ENCODE data around the gene ANK2.
"Not testable (repeated sequence)": the region's sequence is repeated elsewhere in the genome, so short reads cannot be mapped to it uniquely, and the experiment has no call there.

ANK2 gene

DNA sequence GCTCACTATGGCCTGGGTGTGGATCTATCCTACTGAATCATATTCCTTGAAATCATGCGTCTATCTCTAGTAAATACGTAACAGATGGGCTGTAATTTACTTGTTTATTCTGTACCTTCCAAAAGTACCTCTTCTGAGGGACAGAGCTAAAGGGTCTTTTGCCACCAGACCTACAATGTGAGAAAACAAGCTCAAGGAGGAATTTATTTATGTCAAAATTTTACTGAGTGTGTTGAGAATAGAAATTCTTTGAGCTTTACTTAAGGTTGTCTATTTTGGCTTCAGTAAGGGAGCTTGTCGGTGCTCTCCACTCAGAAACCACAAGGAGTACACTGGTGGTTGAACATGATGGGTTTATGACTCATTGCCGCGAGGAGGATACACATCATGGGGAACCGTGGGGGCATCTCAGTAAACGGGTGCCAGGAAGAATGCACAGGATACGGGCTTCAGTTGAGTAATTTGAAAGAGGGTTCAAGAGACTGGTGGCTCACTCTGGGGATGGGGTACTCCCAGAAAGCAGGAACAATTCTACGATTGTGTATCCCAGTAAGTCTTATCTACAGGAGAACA lies 3.0 kb downstream of the ANK2 start:
- no peak for DNase-seq

DNA sequence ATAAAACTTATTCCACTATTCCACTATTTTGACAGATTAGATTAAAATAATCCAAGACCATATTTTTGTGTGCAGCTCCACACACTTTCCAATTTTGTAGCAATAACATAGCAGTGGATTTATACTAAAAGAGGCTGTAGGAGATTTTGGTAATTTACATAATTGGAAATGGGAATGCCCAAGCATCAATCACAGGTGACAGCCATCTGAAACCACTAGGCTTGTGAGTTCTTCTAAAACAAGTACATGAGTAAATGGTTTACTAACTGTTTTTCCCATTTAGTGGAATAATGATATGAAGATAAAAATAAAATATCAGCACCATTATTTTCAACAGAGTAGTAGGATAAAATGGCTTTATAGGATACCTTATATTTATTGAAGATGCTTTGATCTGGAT lies 4.4 kb downstream of the ANK2 start:
- DNase-seq = no peak

DNA sequence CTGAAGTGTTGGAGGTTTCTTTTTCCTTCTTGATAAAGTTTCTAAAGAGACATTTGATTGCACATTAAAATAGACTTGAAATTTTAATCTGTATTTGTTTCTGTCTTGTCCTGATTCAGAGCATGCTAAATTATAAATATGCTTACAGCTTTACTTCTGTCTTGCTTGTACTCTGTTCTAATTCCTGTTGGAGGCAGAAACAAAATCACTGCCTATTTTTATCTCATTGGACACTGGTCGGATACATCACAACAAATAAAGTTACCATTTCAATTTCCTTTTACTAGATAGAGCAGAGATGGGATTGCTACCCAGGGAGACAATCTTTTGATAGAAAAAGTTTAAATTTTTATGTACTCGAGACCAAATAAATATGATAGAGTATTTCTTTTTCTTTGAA lies 6.9 kb downstream of the ANK2 start:
- no peak for DNase-seq

DNA sequence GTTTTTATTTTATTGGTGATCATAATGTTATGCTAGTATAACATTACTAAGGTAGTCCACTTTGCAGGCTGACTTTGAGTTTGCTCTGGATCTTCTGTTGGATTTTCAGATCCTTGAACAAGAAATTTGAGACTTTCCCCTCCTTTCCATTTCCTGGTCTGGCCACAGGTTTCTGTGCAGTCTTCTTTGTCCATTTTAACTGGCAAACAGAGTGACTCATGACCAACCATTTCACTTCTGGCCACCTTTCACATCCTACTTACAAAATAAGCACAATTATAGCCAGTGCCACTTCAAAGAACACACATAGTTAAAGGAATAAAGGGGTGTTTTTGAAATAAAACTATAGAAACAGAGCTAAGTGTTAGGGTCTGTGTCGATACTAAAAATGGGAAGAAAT lies 8.4 kb downstream of the ANK2 start:
- DNase-seq = no peak

DNA sequence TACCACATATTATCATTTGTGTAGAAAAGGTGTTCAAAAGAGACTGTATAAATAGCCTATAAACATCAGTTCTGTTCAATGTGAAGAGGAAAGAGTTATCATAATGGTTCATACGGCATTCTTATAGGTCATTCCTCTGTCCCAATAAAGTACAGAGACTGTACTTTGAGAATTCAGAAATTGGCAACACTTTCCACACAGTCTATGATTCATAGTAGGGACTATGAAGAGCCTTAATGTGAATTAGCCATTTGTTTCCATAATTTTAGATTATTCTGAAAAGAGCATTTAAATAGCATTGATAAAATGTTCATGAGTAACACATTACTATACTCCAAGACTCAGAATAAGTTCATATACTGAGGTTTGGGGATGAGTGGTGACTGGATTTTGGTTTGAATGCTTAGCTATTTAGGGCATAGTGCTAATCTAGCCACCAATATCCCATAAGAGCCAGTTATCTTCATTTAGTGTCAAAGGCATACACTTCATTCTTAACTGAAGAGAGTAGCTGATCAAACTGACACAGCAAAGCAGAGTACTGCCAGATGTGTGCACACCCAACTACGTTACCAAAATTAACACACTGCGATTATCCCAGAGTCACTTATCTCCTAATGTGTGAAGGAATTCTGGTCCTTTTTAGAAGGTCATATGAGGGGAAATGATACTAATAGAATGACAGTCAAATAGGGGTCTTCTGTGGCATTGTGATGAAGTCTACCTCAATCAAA lies 10.2 kb downstream of the ANK2 start:
- no peak for DNase-seq

DNA sequence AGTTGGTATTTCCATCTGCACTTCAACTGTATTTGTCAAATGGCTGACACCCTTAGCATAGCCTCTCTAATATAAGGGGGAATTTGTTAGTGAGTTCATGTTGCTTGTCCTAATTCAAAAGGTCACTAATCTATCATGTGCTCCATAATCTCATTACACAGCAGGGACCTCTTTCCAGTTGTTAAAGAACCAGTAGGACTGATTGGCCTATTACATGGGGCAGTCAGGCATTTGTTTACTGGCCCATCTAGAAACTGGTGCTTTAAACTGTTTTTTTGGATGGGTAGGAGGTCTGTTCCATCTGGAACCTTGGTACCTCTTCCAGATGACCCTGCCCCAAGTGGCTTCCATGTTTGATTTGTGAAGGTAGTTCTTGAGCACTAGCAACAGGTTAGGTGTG lies 11.4 kb downstream of the ANK2 start:
- DNase-seq = no peak

DNA sequence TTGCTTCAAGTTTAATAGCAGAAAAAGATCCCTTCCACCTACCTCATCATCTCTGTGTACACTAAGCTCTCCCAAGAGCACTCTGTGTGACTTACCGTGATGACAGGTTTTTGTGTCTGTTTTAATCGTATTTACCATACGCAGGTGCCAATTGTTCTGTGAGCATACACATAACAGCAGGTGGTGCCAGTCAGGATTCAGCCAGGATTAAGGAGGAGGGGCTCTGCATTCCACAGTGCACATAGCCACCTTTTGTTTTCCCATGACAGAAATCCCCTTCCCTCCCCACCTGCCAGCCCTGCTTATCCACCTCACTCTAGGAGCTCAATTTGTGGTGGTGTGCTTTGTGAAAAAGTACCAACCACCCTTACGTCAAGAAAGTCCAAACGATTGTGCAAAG lies 14.8 kb downstream of the ANK2 start:
- no peak for DNase-seq

DNA sequence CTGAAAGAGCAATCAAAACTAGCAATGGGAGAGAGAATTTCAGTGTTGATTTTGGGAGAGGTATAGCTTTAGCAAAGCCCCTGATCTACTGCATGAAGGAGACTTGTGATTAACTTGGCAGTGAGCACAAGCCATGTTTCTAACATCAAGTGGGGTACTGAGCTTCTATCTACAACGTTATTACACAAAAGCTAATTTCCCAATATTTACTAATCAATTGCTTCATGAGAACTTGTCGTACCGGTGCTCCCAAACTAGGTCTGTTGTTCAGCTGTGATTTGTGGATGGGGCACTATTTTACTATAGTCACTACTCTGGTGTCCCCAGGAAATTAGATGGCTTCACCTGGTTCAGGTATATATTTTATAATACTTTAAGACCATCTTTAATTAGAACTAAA lies 16.2 kb downstream of the ANK2 start:
- DNase-seq = no peak

DNA sequence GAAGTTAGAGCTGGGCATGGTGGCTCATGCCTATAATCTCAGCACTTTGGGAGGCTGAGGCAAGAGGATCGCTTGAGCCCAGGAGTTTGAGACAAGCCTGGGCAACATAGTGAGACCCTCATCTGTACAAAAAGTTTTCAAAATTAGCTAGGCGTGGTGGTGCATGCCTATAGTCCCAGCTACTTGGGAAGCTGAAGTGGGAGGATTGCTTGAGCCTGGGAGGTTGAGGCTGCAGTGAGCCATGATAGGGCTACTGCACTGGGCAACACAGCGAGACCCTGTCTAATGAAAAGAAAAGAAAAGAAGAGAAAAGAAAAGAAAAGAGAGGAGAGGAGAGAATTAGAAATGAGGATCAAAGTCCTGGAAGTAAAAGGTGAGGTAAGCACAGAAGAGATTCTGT lies 19.3 kb downstream of the ANK2 start:
- DNase-seq = not testable (repeated sequence)

DNA sequence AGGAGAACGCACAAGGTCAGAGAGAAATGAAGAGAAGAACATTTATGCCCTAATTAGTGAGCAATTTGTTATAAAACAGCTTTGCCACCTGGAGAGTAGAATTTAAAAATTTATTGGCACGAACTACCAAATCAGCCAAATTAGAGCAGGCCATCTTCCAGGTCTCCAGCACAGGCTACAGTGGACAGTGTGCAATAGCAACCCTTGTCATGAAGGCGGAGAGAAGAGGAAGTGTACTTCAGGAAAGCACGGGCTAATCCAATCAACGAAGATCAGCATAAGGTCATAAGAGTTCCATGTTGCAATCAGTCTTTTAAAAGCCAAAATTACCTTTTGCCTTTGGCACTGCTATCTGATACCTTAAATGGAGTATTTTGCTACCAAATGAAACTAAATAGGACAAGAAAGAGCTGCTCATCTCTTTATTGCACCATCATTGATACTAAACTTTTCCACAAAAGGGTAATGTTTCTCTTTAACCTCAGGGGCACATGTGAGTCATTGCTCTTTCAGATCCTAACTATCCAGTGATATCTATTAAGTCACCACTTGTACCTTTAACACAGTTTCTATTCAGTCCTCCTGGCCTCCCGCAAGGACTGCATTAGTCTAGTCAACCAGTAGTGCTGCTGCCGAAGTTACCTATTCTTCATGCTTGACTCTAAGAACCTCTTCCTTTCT lies 19.9 kb downstream of the ANK2 start:
- no peak for DNase-seq

DNA sequence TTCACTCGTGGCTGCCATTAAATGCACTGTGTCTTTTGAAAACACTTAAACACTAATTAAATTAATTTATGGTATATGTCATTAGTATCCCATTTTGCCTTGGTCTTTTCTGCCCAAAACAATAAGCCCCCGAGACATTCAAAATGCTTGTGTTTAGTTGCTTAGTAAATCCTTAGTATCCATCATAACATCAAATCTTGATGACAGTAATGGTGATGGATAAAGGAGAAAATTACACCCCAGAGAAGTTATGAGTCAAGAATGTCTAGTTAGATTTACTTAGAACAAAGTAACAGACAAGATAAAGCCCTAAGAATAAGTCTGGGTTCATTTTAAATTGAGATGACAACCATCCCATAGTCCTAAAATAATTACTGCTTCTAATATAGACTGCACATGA lies 21.3 kb downstream of the ANK2 start:
- no peak for DNase-seq

DNA sequence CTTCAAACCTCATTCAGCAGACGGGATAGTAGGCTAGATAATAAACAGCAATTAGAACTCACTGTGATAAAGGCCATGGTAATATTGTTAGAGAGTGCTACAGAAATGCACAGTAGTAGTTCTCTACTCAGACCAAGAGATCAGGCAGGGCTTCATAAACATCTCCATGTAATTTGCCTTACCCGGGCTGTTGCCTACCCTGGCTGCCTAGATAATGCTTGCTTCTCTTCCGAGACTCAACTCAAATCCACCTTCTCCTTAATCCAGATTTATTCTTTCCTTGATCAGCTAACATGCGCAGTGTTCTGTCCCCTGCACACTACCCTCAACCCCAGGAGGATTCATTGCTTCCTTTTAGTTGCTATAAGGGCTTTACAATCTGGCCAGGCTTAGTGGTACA lies 21.8 kb downstream of the ANK2 start:
- no peak for DNase-seq

DNA sequence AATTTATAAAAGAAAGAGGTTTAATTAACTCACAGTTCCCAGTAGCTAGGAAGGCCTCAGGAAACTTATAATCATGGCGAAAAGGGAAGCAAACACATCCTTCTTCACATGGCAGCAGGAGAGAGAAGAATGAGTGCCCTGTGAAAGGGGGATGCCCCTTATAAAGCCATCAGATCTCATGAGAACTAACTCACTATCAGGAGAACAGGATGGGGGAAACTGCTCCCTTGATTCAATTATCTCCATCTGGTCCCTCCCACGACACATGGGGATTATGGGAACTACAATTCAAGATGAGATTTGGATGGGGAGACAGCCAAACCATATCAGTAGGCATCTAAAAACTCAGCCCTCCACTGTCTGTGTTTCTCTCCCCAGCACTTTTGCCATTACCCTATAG lies 22.4 kb downstream of the ANK2 start:
- DNase-seq = no peak

DNA sequence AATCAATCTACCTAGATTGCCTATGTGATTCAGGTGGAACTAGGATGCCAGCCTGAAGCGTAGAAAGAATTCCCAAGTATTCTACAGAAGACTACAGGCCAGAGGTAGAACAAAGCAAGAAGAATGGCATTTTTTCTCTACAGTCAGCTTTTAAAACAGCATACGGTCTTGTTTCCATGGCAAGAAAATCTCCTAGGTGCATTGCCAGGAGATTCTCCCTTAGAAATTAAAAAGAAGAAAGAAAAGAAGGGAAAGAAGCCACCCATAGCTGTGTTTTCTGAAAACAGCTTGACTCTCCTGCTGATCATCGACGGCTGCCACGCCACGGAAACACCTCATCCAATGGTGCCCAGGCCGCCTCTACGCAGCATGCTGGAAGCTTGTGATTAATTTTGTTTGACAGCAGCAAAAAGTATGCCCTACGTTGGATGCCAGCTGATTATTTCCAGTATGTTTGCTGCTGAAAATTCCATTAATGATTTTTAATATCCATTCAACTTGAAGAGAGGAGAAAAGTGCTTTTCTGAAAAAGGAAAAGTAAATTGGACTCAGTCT lies 24.1 kb downstream of the ANK2 start:
- no peak for DNase-seq

DNA sequence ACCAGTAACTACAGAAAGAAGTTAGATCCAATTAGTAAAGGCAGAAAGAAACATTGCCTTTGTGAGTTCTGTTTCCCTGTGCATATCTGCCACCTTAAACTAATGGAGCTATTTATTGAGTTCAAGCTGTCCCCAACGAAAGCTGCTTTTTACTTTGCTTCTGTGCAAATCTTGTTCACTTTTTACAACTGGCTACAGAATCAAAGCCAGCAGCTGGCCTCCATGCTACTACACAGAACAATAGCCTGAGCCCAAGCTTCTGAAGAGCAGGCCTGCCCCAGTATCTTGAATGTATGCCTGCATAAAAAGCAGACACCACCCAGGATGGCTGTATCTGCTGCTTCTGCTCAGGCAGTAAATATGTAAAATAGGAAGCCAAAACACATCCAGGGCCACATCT lies 28.1 kb downstream of the ANK2 start:
- DNase-seq = no peak

DNA sequence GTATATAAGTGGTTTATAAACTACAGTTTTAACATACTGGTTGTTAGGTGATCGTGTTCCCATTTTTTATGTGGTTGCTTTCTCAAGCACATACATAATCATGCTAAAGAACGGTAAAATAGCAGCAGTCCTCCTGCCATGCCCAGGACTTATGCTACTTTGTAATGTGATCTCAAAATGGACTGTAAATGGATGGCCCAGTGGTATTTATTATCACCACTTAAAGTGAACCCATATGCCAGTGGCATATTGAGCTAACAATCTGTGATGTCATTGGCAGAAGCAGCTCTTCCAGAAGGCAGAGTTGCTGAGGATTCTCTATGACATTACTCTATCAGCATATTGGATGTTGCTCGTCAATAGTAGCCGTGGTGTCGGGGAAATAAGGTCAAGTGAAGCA lies 28.6 kb downstream of the ANK2 start:
- DNase-seq = no peak

DNA sequence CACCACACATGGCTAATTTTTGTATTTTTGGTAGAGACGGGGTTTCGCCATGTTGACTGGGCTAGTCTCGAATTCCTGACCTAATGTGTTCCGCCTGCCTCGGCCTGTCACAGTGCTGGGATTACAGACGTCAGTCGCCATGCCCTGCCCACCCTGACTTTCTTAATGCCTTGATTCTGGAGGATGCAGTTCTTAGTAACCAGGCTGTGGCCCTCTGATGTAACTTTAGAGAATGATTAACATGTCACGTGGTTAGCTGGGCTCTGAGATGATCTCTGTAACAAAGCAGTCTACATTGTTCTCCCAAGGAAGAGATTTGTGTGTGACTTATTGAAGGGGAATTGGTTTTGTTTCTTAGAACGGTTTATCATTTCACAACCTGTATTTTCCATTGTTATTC lies 30.6 kb downstream of the ANK2 start:
- no peak for DNase-seq

DNA sequence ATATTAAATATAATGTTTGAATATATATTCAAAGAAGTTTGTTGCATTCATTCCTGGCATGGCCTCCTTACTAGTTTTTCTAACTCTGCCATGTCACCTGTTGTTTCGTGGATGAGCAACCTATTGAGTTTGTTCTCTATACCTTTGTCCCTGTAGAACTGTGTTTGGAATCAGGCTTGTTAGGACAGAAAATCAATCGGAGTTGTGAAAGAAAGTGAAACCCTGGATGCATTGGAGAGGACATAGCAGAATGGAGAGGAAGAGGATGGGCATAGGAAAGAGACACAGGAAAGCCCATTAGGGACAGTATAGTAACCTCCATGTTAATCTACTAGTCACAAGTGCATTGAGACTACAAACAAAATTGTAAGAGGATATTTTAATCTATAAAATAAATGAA lies 31.2 kb downstream of the ANK2 start:
- no peak for DNase-seq

DNA sequence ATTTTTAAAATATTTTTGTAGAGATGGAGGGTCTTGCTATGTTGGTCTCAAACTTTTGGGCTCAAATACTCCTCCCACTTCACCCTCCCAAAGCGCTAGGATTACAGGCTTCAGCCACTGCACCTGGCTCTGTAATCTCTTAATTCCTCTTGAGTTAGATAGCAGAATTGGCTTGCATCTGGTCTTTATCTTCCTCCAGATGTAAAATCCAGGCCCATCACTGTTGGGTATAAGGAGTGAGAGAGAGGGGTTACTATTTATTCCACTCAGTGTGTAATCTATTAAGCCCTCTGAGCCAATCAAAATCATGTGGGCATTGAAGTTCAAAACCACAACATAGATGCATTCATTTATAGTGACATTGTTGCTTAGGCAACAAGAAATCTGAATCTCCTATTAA lies 33.9 kb downstream of the ANK2 start:
- no peak for DNase-seq

DNA sequence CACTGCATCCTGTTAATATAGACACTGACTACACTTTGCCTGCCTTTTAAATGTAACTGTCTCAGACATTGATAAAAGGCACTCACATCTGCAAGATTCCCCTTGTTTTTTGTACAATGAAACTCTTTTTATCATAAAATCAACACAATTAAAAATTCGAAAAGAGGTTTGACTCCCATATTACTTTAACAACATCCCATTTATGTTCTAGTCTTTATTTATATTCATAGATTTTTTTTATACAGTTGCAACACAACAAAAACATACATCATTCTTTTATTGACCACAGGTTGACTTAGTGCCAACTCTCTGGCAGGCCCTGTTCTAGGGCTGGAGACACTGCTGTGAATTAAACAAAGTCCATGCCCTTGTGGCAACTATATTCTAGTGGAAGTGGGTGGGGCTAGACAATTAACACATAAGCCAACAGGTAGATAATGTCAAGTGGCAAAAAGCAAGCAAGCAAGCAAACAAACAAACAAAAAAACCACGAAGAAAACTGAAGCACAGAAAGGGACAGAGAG lies 36.8 kb downstream of the ANK2 start:
- no peak for DNase-seq

DNA sequence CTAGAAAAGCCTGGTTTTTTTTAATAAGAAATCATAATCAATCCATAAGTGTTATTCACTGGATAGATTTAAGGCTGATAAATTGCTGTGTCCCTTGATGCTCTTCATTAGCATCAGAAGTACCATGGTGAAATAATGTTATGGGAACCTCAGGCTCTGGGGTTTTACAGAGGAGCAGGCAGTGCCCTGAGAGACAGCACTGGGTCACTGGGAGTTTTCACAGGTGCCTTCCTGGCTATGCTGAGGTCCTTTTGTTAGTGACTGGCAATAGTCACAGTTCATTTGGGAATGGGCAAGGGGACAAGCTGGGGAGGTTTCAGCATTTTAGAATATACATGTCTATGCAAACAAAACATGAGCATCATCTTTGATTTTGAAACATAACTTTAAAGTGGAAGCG lies 38.6 kb downstream of the ANK2 start:
- DNase-seq = no peak

DNA sequence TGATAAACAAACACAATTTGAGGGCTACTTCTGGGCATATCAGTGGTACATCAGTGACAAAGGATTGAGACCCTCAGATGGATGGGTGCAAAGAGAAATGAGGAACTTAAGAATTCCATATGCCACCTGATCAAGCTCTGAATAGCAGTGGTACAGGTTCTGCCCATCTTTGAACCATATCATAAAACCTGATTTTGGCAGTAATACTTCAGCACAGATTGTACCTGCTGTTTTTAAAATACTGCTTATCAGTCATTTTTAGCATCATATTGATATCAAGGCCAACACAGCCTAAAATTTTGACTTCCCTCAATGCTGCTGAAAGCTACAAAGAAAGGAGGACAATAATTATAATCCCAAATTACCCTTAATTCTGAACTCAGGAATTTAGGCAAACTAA lies 41.5 kb downstream of the ANK2 start:
- no peak for DNase-seq

DNA sequence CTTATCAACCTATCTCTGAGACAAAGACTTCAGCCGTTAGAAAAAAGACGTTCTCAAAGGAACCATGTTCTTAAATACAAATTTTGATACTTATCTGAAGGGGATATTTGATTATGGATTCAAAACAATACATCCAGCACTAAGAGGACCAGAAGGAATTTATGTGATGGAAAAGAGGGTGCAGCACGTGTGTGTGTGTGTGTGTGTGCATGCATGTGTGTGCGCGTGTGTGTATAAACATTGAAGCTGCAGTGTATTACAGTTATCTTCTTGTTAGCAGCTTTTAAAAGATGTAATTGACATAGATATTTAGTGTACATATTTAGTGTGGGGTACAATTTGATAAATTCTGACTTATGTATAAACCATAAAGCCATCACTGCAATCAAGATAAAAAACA lies 44.9 kb downstream of the ANK2 start:
- no peak for DNase-seq

DNA sequence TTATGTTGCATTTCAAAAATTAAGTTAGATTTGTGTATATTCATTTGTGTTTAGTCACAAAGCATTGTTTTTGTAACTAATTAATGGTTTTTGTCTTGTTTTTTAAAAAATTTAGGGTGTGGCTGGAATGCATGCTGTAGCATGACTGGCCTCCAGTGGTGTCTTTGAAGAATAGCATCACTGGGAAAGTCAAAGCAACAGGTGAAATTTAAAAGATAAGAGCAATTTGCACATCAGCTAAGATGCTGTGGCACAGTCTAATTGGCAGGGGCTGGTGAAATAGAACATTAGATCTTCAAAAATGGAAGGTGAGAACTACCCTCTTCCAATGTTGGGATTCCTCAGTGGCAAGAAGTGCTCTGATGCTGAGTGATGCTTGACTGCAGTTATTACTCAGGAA lies 45.3 kb downstream of the ANK2 start:
- no peak for DNase-seq

Measured in CD4-positive, alpha-beta T cell treated with Interleukin-17A for 1 hour (primary cell).